SK-N-SH treated with all-trans-retinoic acid at 6 μM for 48 hours (cell line): ENCODE measurements around the gene CNGA2.

Source experiments
- CSDC2 ChIP-seq: fragments of 250-450 bp; sonication (Bioruptor Pico); IDR thresholded peaks from 2 replicates; pipeline ENCODE4 v1.5.0; 2020; ENCODE audit warnings: mild to moderate bottlenecking, moderate library complexity
- ZFP30 ChIP-seq: fragments of 450-650 bp; formaldehyde crosslinking; IDR thresholded peaks from 2 replicates; pipeline ENCODE4 v1.5.0; 2022; ENCODE audit warnings: mild to moderate bottlenecking, moderate library complexity
- TF ChIP-seq, protein P1 (sequence below): fragments of 250-450 bp; sonication (Bioruptor Pico); IDR thresholded peaks from 2 replicates; pipeline ENCODE4 v1.8.0; 2020; ENCODE audit warnings: mild to moderate bottlenecking, moderate library complexity, borderline replicate concordance

GRCh38 chrX:151695583-151696340 lies 38.8 kb upstream of the CNGA2 start:
- TF ChIP-seq ZFP30 = no peak
- TF ChIP-seq, protein P1, sequence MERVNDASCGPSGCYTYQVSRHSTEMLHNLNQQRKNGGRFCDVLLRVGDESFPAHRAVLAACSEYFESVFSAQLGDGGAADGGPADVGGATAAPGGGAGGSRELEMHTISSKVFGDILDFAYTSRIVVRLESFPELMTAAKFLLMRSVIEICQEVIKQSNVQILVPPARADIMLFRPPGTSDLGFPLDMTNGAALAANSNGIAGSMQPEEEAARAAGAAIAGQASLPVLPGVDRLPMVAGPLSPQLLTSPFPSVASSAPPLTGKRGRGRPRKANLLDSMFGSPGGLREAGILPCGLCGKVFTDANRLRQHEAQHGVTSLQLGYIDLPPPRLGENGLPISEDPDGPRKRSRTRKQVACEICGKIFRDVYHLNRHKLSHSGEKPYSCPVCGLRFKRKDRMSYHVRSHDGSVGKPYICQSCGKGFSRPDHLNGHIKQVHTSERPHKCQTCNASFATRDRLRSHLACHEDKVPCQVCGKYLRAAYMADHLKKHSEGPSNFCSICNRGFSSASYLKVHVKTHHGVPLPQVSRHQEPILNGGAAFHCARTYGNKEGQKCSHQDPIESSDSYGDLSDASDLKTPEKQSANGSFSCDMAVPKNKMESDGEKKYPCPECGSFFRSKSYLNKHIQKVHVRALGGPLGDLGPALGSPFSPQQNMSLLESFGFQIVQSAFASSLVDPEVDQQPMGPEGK = no peak
- no peak for TF ChIP-seq CSDC2 (CRISPR knock-in tag)
